K562 (cell line): ENCODE measurements around the gene ZEB2. TPM values are rescaled to one million over a fixed set of nuclear protein-coding genes. Genes with fewer than 3 reads are reported as not detected.
A peak's percentile ranks its signal among the peaks of the same experiment; 100 is the strongest.

ENCODE experiments used
- CBFA2T2 ChIP-seq: fragments of 450-650 bp; conservative IDR thresholded peaks from 2 replicates; pipeline ENCODE4 v1.6.1; 2017; ENCODE audit warnings: mild to moderate bottlenecking
- CTBP1 ChIP-seq: fragments of 450-650 bp; IDR thresholded peaks from 2 replicates; pipeline ENCODE4 v1.6.1; 2016; ENCODE audit warnings: borderline replicate concordance
- CTCF ChIP-seq, 3 experiments: IDR thresholded peaks in 2 of 3; conservative IDR thresholded peaks in 1 of 3; 2 replicates each; pipeline ENCODE4 v1.5.1; 2011 to 2012; ENCODE audit warnings: low read length in 3 of 3, mild to moderate bottlenecking in 3 of 3, control low read depth in 2 of 3, improper control_type of control experiment in 1 of 3, inconsistent platforms in 1 of 3, low read depth in 1 of 3, mixed read lengths in 1 of 3, moderate library complexity in 1 of 3; ENCODE audit not compliant: insufficient read depth in 2 of 3
- DPF2 ChIP-seq: fragments of 450-650 bp; IDR thresholded peaks from 2 replicates; pipeline ENCODE4 v1.6.1; 2016
- ESRRA ChIP-seq: fragments of 450-650 bp; IDR thresholded peaks from 2 replicates; pipeline ENCODE4 v1.6.1; 2014; ENCODE audit warnings: low read depth, mild to moderate bottlenecking, moderate library complexity, borderline replicate concordance
- EWSR1 ChIP-seq: fragments of 450-650 bp; IDR thresholded peaks from 2 replicates; pipeline ENCODE4 v1.6.1; 2018; ENCODE audit warnings: borderline replicate concordance, mild to moderate bottlenecking, low read depth, moderate library complexity; ENCODE audit not compliant: partially characterized antibody
- FOXA3 ChIP-seq, 2 experiments: fragments of 450-650 bp in 1 of 2; sonication (generic) in 1 of 2; formaldehyde crosslinking; IDR thresholded peaks in 1 of 2; conservative IDR thresholded peaks in 1 of 2; 2 replicates each; pipeline versions ENCODE4 v1.4.0 to v1.8.0; 2020 to 2022; ENCODE audit warnings: mild to moderate bottlenecking in 2 of 2, missing genetic modification reagents in 1 of 2
- GTF2E2 ChIP-seq: fragments of 200-800 bp; sonication (Bioruptor generic); IDR thresholded peaks from 2 replicates; pipeline ENCODE4 v1.6.1; 2016; ENCODE audit warnings: missing genetic modification characterization, missing compliant biosample characterization
- HDAC8 ChIP-seq: fragments of 450-650 bp; IDR thresholded peaks from 2 replicates; pipeline ENCODE4 v1.6.1; 2016; ENCODE audit warnings: mild to moderate bottlenecking, missing genetic modification characterization, moderate library complexity, missing compliant biosample characterization
- HMBOX1 ChIP-seq: sonication (generic); IDR thresholded peaks from 2 replicates; pipeline ENCODE4 v1.6.1; 2016
- MTF1 ChIP-seq: fragments of 250-450 bp; sonication (Bioruptor Pico); IDR thresholded peaks from 2 replicates; pipeline ENCODE4 v1.9.0; 2021; ENCODE audit warnings: moderate library complexity, mild to moderate bottlenecking, inconsistent platforms, borderline replicate concordance
- OTX1 ChIP-seq: fragments of 450-650 bp; formaldehyde crosslinking; IDR thresholded peaks from 2 replicates; pipeline ENCODE4 v1.4.0; 2022; ENCODE audit warnings: mild to moderate bottlenecking
- POLR2H ChIP-seq: IDR thresholded peaks from 2 replicates; pipeline ENCODE4 v1.6.1; 2016; ENCODE audit warnings: missing genetic modification characterization, low read depth, mild to moderate bottlenecking, control low read depth, missing compliant biosample characterization, moderate library complexity
- RAD51 ChIP-seq: fragments of 450-650 bp; IDR thresholded peaks from 2 replicates; pipeline ENCODE4 v1.7.1; 2016; ENCODE audit warnings: low read depth, mild to moderate bottlenecking, borderline replicate concordance
- RBM15 ChIP-seq: fragments of 200-400 bp; formaldehyde crosslinking; IDR thresholded peaks from 2 replicates; pipeline ENCODE4 v1.6.1; 2018; ENCODE audit warnings: mild to moderate bottlenecking, low read length, moderate library complexity; ENCODE audit not compliant: insufficient read depth
- SNIP1 ChIP-seq: fragments of 450-650 bp; IDR thresholded peaks from 2 replicates; pipeline ENCODE4 v1.7.1; 2017; ENCODE audit warnings: low read depth, mild to moderate bottlenecking
- TCF3 ChIP-seq: sonication (generic); formaldehyde crosslinking; IDR thresholded peaks from 2 replicates; pipeline ENCODE4 v1.4.0; 2020; ENCODE audit warnings: mild to moderate bottlenecking, missing genetic modification reagents
- USF2 ChIP-seq: sonication (generic); formaldehyde crosslinking; IDR thresholded peaks from 2 replicates; pipeline ENCODE4 v1.5.0; 2020; ENCODE audit warnings: missing genetic modification reagents
- XRCC4 ChIP-seq: IDR thresholded peaks from one replicate; pipeline ENCODE4 v1.6.1; 2011; ENCODE audit not compliant: insufficient read depth, insufficient read length; ENCODE audit errors: extremely low read depth
- ZBTB12 ChIP-seq: fragments of 250-450 bp; sonication (Bioruptor Pico); IDR thresholded peaks from 2 replicates; pipeline ENCODE4 v1.4.0; 2020
- ZFP30 ChIP-seq: fragments of 250-450 bp; sonication (Bioruptor Pico); IDR thresholded peaks from 2 replicates; pipeline ENCODE4 v1.8.0; 2022; ENCODE audit warnings: moderate library complexity, mild to moderate bottlenecking, inconsistent platforms, borderline replicate concordance
- ZNF175 ChIP-seq: fragments of 200-800 bp; sonication (Bioruptor generic); IDR thresholded peaks from 2 replicates; pipeline ENCODE4 v1.6.1; 2016; ENCODE audit warnings: low read depth, mild to moderate bottlenecking, missing genetic modification characterization, missing compliant biosample characterization
- ZNF511 ChIP-seq: sonication (generic); formaldehyde crosslinking; IDR thresholded peaks from 2 replicates; pipeline ENCODE4 v1.8.0; 2022; ENCODE audit warnings: mild to moderate bottlenecking, missing genetic modification reagents
- ZNF584 ChIP-seq: fragments of 200-800 bp; sonication (Bioruptor generic); IDR thresholded peaks from 2 replicates; pipeline ENCODE4 v1.6.1; 2016; ENCODE audit warnings: low read depth, mild to moderate bottlenecking, missing genetic modification characterization, missing compliant biosample characterization
- ZNF75A ChIP-seq: fragments of 450-650 bp; formaldehyde crosslinking; IDR thresholded peaks from 2 replicates; pipeline ENCODE4 v1.4.0; 2020; ENCODE audit warnings: mild to moderate bottlenecking
- polyA plus RNA-seq, 8 experiments: library from polyadenylated mRNA; depleted of rRNA in 4 of 8; stranded (reverse) in 5 of 8; unstranded in 3 of 8; fragments of >200 nt; fragmentation: Nextera tagmentation in 2 of 8; fragmentation: Illumina TruSeq in 1 of 8; extraction: Ambion mirVana in 2 of 8; extraction: Trizol in 1 of 8; gene quantifications; 2 replicates each; pipeline versions ENCODE4 v1.2.1 to v1.2.3, GENCODE V29; 2011 to 2014; ENCODE audit warnings: inconsistent platforms in 1 of 8, missing spikeins in 1 of 8
- total RNA-seq, 7 experiments: library from RNA; depleted of rRNA in 6 of 7; stranded (reverse); fragments of >200 nt in 6 of 7; fragmentation: Illumina TruSeq in 2 of 7; extraction: Trizol in 2 of 7; gene quantifications; 2 replicates each; pipeline versions ENCODE4 v1.2.1 to v1.2.3, GENCODE V29; 2011 to 2021; ENCODE audit warnings: low replicate concordance in 1 of 7

Gene ZEB2
- total and polyA plus RNA-seq, 9 of the 15 experiments (the other 6 are each of a cell fraction or from before 2014, with no cell fraction given) = 15.1 to 113 (median 72.3) TPM

GRCh38 chr2:144354953-144355352 lies 165.0 kb downstream of the ZEB2 start (continued):
- no peak for TF ChIP-seq GTF2E2 (tag)
- TF ChIP-seq ZFP30 (CRISPR knock-in tag) = no peak
- 0 out of 2 replicates have a peak, but pooled peaks have one; percentile 19 for TF ChIP-seq CBFA2T2
- no peak for TF ChIP-seq ZNF75A (CRISPR knock-in tag)
- peak; percentile 52 for TF ChIP-seq TCF3
- no peak for TF ChIP-seq MTF1
- no peak for TF ChIP-seq SNIP1
- no peak for TF ChIP-seq ZNF175
- peak; percentile 44; the same call in 1 of the 2 replicates for TF ChIP-seq ESRRA
- 0 out of 2 replicates have a peak, but pooled peaks have one; percentile 24 for TF ChIP-seq DPF2
- no peak for TF ChIP-seq ZBTB12 (CRISPR knock-in tag)
- 0 out of 2 replicates have a peak, but pooled peaks have one; percentile 14 for TF ChIP-seq CTBP1
- TF ChIP-seq HDAC8 = no peak
- no peak for TF ChIP-seq ZNF511 (CRISPR knock-in tag)
- TF ChIP-seq EWSR1 = no peak
- TF ChIP-seq POLR2H (tag) = no peak
- no peak for TF ChIP-seq USF2 (CRISPR knock-in tag)
- TF ChIP-seq ZNF584 (CRISPR knock-in tag) = no peak
- TF ChIP-seq CTCF (IDR thresholded peaks at IDR 0.05 in 2 of 3, conservative IDR thresholded peaks at IDR 0.05 in 1 of 3; ENCODE audit: insufficient read depth in 2 of 3, low read depth in 1 of 3, low read length in 3 of 3) = no peak
- TF ChIP-seq RAD51 = no peak
- TF ChIP-seq RBM15 = no peak
- TF ChIP-seq FOXA3 (CRISPR knock-in tag; conservative IDR thresholded peaks at IDR 0.05 in 1 of 2, IDR thresholded peaks at IDR 0.05 in 1 of 2) = no peak
- TF ChIP-seq OTX1 (CRISPR knock-in tag) = no peak
- no peak for TF ChIP-seq XRCC4
- no peak for TF ChIP-seq HMBOX1
